ENCODE measurements around the gene WDFY1. TPM values are rescaled to one million over a fixed set of nuclear protein-coding genes. Genes with fewer than 3 reads are reported as not detected.

The WDFY1 gene
- polyA plus RNA-seq, 3 donors = 31.7 to 59.8 (median 40.7) TPM

DNA sequence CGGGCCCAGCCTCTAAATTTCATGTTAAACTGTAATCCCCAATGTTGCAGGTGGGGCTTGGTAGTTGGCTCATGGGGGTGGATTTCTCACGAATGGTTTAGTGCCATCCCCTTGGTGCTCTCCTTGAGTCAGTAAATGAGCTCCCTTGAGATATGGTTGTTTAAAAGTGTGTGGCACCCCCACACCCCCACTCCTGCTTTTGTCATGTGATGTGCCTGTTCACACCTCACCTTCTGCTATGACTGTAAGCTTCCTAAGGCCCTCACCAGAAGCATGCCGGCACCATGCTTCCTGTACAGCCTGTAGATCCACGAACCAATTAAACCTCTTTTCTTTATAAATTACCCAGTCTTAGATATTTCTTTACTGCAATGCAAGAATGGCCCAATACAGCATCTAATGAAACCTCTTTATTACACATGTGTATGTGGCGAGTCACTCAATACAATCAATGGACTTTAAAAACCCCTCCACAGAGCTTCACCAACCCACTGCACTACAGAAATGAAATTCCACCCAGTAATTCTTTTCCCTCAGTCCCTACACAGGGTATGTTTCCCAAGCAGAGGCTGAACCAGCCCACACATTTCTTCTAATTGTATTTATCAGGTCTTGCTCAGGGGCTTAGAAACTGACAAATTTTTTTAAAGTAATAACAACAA, 47.3 kb downstream of the WDFY1 start:
- DNase-seq = no peak
- Histone ChIP-seq H3K27me3 (ENCODE audit: control insufficient read depth in 2 of 2, insufficient read depth in 2 of 2, low read length in 2 of 2) (no peaks in the 10 kb centered on the region), H3K9me3 (replicated peaks in 1 of 2; ENCODE audit: control insufficient read depth in 1 of 2, insufficient read depth in 1 of 2, low read length in 2 of 2) (no peaks in the 10 kb centered on the region), H4K20me1 (ENCODE audit: insufficient read depth, low read length) (peaks cover 6% of the 10 kb centered on the region), H3K9ac (ENCODE audit: insufficient read depth, low read length, poor library complexity, severe bottlenecking) (no peak overlapping the region), H3K4me3 (replicated peaks in 1 of 3; ENCODE audit: low read depth in 2 of 3, low read length in 3 of 3) (no peak overlapping the region), H3K4me1 (ENCODE audit: control insufficient read depth in 1 of 2, insufficient read depth in 2 of 2, low read length in 2 of 2) (peaks cover 8 to 10% of the 10 kb centered on the region in 2 donors), H3K4me2 (replicated peaks; ENCODE audit: extremely low read depth, low read length, poor library complexity, severe bottlenecking) (no peak overlapping the region), H3K36me3 (replicated peaks in 1 of 2; ENCODE audit: control insufficient read depth in 1 of 2, insufficient read depth in 2 of 2, low read length in 2 of 2) (peaks cover 55 to 81% of the 10 kb centered on the region in 2 donors), H3K79me2 (ENCODE audit: insufficient read depth, low read length) (peaks cover 19% of the 10 kb centered on the region), H3K27ac (ENCODE audit: low read depth in 1 of 2, low read length in 2 of 2) (peak overlapping the region; percentile 26 to 67), H2AFZ (ENCODE audit: insufficient read depth, low read depth, low read length, poor library complexity, severe bottlenecking) (no peak overlapping the region)
- intact Hi-C loops (cut with micrococcal nuclease) = loop anchor here in 1 of 2 donors (5.0 kb wide), 2 partner anchors 45 to 60 kb away; partner anchors contain the start of gene AP1S3
- Mint-ChIP-seq H3K4me3 (no peak overlapping the region), H3K36me3 (peaks cover 73 to 76% of the 10 kb centered on the region in 2 donors), H3K27ac (peak overlapping the region; percentile 60 to 94 (median 85)), H3K9me3 (no peaks in the 10 kb centered on the region), H3K4me1 (peaks cover 30% of the 10 kb centered on the region), H3K27me3 (ENCODE audit: low read depth in 3 of 3) (peaks cover 0 to 4% (median 0%) of the 10 kb centered on the region in 3 donors)
- WGBS (ENCODE audit: insufficient coverage) = 93% methylated on average over 4 of the region's 5 CpGs
- TF ChIP-seq, protein P1, sequence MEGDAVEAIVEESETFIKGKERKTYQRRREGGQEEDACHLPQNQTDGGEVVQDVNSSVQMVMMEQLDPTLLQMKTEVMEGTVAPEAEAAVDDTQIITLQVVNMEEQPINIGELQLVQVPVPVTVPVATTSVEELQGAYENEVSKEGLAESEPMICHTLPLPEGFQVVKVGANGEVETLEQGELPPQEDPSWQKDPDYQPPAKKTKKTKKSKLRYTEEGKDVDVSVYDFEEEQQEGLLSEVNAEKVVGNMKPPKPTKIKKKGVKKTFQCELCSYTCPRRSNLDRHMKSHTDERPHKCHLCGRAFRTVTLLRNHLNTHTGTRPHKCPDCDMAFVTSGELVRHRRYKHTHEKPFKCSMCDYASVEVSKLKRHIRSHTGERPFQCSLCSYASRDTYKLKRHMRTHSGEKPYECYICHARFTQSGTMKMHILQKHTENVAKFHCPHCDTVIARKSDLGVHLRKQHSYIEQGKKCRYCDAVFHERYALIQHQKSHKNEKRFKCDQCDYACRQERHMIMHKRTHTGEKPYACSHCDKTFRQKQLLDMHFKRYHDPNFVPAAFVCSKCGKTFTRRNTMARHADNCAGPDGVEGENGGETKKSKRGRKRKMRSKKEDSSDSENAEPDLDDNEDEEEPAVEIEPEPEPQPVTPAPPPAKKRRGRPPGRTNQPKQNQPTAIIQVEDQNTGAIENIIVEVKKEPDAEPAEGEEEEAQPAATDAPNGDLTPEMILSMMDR (IDR thresholded peaks at IDR 0.05) = no peak

DNA sequence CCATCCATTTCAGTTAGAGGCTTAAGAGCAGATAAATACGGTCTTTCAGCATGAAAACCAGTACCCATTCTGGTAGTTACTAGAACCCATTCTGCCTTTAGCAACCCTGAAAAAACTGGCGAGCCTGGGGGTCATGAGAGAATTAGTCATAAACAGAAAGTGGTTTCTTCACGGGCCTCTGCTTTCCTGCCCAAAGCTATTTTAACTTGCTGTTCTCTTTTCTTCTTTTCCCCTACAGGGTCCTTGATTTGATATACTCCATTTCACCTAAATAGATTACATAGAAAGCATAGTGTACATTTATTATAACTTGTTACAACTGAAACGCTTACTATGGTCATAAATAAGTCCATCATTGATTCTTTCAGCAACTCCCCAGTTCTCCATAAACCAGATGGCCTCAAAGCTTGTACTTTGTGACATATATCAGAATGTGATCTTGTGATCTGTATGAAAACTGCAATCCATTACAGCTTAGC, 48.3 kb downstream of the WDFY1 start:
- H3K4me3 Mint-ChIP-seq = peak overlapping the region in 1 of 2 donors; percentile 63
- Histone ChIP-seq H3K9ac (ENCODE audit: insufficient read depth, low read length, poor library complexity, severe bottlenecking) (peak overlapping the region; percentile 18), H3K36me3 (replicated peaks in 1 of 2; ENCODE audit: control insufficient read depth in 1 of 2, insufficient read depth in 2 of 2, low read length in 2 of 2) (peaks cover 61 to 84% of the 10 kb centered on the region in 2 donors), H4K20me1 (ENCODE audit: insufficient read depth, low read length) (peaks cover 6% of the 10 kb centered on the region), H3K9me3 (replicated peaks in 1 of 2; ENCODE audit: control insufficient read depth in 1 of 2, insufficient read depth in 1 of 2, low read length in 2 of 2) (no peaks in the 10 kb centered on the region), H2AFZ (ENCODE audit: insufficient read depth, low read depth, low read length, poor library complexity, severe bottlenecking) (no peak overlapping the region), H3K4me1 (ENCODE audit: control insufficient read depth in 1 of 2, insufficient read depth in 2 of 2, low read length in 2 of 2) (peaks cover 8 to 10% of the 10 kb centered on the region in 2 donors), H3K4me2 (replicated peaks; ENCODE audit: extremely low read depth, low read length, poor library complexity, severe bottlenecking) (peak overlapping the region; percentile 36), H3K4me3 (replicated peaks in 1 of 3; ENCODE audit: low read depth in 2 of 3, low read length in 3 of 3) (peak overlapping the region in 1 of 3 experiments; percentile 38), H3K27me3 (ENCODE audit: control insufficient read depth in 2 of 2, insufficient read depth in 2 of 2, low read length in 2 of 2) (no peaks in the 10 kb centered on the region), H3K79me2 (ENCODE audit: insufficient read depth, low read length) (peaks cover 17% of the 10 kb centered on the region), H3K27ac (ENCODE audit: low read depth in 1 of 2, low read length in 2 of 2) (peak overlapping the region in 1 of 2 donors; percentile 77)
- 0% methylated on average over 2 of the region's 4 CpGs for WGBS (ENCODE audit: insufficient coverage)
- H3K27me3 Mint-ChIP-seq (ENCODE audit: low read depth in 3 of 3) = peaks cover 0 to 4% (median 0%) of the 10 kb centered on the region in 3 donors
- DNase-seq = peak; percentile 57 to 80 (median 69)
- H3K36me3 Mint-ChIP-seq = peaks cover 74 to 82% of the 10 kb centered on the region in 2 donors
- H3K4me1 Mint-ChIP-seq = peaks cover 30% of the 10 kb centered on the region
- intact Hi-C loops (cut with micrococcal nuclease) = loop anchor here in 1 of 2 donors (5.0 kb wide), 2 partner anchors 45 to 60 kb away; partner anchors contain the start of gene AP1S3
- H3K9me3 Mint-ChIP-seq = no peaks in the 10 kb centered on the region
- H3K27ac Mint-ChIP-seq = peak overlapping the region; percentile 64 to 97 (median 83)
- TF ChIP-seq, protein P1 (IDR thresholded peaks at IDR 0.05) = no peak
